Measurements from ENCODE around the gene NGB. TPM values are rescaled to one million over a fixed set of nuclear protein-coding genes. Genes with fewer than 3 reads are reported as not detected.

NGB gene
- total and polyA plus RNA-seq, 7 donors = 1.9 to 10.0 (median 9.4) TPM; not detected in 2

DNA sequence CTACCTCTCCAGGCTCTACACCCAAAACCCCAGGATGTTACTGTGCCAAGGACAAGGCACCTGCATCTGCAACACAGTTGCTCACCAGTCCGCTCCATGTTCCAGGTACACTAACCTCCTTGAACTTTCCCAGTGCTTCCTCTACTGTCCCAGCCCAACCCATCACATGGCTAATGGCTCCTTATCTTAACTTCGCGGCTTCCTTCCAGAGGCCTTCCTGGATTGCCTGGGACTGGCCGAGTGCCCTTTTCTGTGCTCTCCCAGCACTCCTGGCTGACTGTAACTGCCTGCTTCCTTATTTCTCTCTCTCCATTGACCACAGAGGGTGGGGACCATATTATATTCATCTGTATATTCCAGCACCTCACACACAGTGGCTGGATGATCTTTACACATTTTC is 28.8 kb upstream of the NGB start:
- no peak overlapping the region for H3K4me3 ChIP-seq
- DNase-seq = no peak
- H3K36me3 ChIP-seq = peaks cover 8 to 76% (median 12%) of the 10 kb centered on the region in 4 donors
- H3K9me3 ChIP-seq = no peaks in the 10 kb centered on the region
- no peaks in the 10 kb centered on the region for H3K27me3 ChIP-seq
- WGBS, 2 donors = 14 to 66% methylated on average over 4 of the region's 4 CpGs
- H3K27ac ChIP-seq = no peak overlapping the region
- intact Hi-C loops (cut with DNase I) = loop anchor here (2.0 kb wide), 1 partner anchor 17 kb away; no protein-coding TSS in a partner anchor
- TF ChIP-seq, protein P1, sequence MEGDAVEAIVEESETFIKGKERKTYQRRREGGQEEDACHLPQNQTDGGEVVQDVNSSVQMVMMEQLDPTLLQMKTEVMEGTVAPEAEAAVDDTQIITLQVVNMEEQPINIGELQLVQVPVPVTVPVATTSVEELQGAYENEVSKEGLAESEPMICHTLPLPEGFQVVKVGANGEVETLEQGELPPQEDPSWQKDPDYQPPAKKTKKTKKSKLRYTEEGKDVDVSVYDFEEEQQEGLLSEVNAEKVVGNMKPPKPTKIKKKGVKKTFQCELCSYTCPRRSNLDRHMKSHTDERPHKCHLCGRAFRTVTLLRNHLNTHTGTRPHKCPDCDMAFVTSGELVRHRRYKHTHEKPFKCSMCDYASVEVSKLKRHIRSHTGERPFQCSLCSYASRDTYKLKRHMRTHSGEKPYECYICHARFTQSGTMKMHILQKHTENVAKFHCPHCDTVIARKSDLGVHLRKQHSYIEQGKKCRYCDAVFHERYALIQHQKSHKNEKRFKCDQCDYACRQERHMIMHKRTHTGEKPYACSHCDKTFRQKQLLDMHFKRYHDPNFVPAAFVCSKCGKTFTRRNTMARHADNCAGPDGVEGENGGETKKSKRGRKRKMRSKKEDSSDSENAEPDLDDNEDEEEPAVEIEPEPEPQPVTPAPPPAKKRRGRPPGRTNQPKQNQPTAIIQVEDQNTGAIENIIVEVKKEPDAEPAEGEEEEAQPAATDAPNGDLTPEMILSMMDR (IDR thresholded peaks at IDR 0.05) = no peak
- no peak for TF ChIP-seq POLR2AphosphoS5 (IDR thresholded peaks at IDR 0.05)
- no peak for TF ChIP-seq EP300 (IDR thresholded peaks at IDR 0.05)
- no peak for TF ChIP-seq POLR2A (IDR thresholded peaks at IDR 0.05)
- peaks cover 0 to 15% (median 2%) of the 10 kb centered on the region in 4 donors for H3K4me1 ChIP-seq

DNA sequence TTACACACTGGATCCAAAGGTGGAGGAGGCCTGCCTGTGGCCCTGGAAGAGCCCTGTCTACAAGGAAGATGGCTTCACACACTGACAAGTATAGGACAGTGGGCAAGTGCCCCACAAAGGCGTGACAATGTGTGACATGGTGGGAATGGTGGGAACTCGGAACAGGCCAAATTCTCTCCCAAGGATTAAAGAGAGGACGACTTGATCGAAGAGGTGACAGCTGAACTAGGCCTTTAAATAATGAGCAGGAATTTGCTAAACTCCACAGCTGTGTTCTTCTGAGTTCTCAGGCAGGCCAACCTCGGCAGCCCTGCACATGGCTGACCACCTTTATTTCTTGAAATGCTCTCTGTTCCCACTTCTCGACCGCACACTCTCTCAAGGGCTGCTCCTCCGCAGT is 25.9 kb upstream of the NGB start:
- intact Hi-C loops (cut with DNase I) = no loop called here
- DNase-seq = no peak

DNA sequence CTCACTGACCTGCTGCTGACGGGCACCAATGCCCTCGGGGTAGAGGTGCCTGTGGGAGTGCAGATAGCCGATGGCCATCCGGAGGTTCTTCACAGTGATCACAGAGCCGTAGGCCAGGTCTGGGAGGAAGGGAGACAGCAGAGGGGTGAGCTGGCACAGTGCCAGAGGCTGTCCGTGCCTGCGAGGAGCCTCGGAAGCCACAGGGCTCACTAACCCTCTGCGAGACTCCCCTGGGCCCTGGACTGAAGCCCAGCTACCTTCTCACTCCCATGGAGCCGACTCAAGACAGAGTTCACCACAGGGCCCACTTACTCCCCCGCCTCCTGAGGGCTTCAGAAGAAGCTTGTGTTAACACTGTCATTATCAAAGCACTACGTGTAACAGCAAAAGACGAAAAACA is 25.1 kb upstream of the NGB start:
- no peak for DNase-seq
- Histone ChIP-seq H3K27me3 (no peaks in the 10 kb centered on the region), H3K4me3 (no peak overlapping the region), H3K9me3 (no peaks in the 10 kb centered on the region), H3K36me3 (peaks cover 8 to 71% (median 14%) of the 10 kb centered on the region in 4 donors), H3K27ac (no peak overlapping the region), H3K4me1 (peaks cover 0 to 1% (median under 1%) of the 10 kb centered on the region in 4 donors)
- intact Hi-C loops (cut with DNase I) = no loop called here
- 87 to 90% methylated on average over 13 of the region's 13 CpGs for WGBS, 2 donors
- TF ChIP-seq POLR2A (IDR thresholded peaks at IDR 0.05) = no peak
- no peak for TF ChIP-seq POLR2AphosphoS5 (IDR thresholded peaks at IDR 0.05)
- TF ChIP-seq, protein P1 (IDR thresholded peaks at IDR 0.05) = no peak
- TF ChIP-seq EP300 (IDR thresholded peaks at IDR 0.05) = no peak

More for the DNA sequence above, 25.9 kb upstream of the NGB start:
- Histone ChIP-seq H3K27me3 (no peaks in the 10 kb centered on the region), H3K4me3 (no peak overlapping the region), H3K36me3 (peaks cover 8 to 69% (median 14%) of the 10 kb centered on the region in 4 donors), H3K27ac (no peak overlapping the region), H3K4me1 (peaks cover 0 to 6% (median 2%) of the 10 kb centered on the region in 4 donors), H3K9me3 (no peaks in the 10 kb centered on the region)
- TF ChIP-seq POLR2A (IDR thresholded peaks at IDR 0.05) (no peak), EP300 (IDR thresholded peaks at IDR 0.05) (no peak), POLR2AphosphoS5 (IDR thresholded peaks at IDR 0.05) (no peak)
- TF ChIP-seq, protein P1 (IDR thresholded peaks at IDR 0.05) = no peak
- 92 to 94% methylated on average over 8 of the region's 8 CpGs for WGBS, 2 donors

DNA sequence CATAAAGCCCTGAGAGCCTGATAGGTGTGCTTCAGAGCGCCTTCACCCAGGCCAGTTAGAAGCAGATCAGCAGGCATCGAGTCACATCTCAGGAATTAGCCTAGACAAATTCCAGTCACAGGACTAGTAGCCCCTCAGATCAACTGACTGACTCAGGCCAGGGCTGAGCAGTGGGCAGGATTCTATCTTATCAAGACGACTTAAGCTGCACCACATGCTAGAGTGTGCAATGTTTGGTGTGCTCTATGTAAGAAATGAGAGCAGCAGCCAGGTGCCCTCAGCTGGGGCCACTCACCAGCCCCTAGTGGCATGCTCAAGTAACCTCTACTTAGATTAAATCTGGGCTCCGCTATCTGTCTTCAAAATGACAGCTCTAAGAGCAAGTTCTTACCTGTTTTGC is 19.7 kb upstream of the NGB start:
- WGBS, 2 donors = 93 to 97% methylated on average over 4 of the region's 4 CpGs
- H3K27me3 ChIP-seq = no peaks in the 10 kb centered on the region
- no peaks in the 10 kb centered on the region for H3K4me1 ChIP-seq
- no peak overlapping the region for H3K27ac ChIP-seq
- TF ChIP-seq EP300 (IDR thresholded peaks at IDR 0.05) = no peak
- no peak for TF ChIP-seq POLR2AphosphoS5 (IDR thresholded peaks at IDR 0.05)
- TF ChIP-seq POLR2A (IDR thresholded peaks at IDR 0.05) = no peak
- TF ChIP-seq, protein P1 (IDR thresholded peaks at IDR 0.05) = no peak
- no peaks in the 10 kb centered on the region for H3K9me3 ChIP-seq
- intact Hi-C loops (cut with DNase I) = no loop called here
- H3K36me3 ChIP-seq = peaks cover 5 to 77% (median 28%) of the 10 kb centered on the region in 4 donors
- no peak for DNase-seq
- H3K4me3 ChIP-seq = no peak overlapping the region

DNA sequence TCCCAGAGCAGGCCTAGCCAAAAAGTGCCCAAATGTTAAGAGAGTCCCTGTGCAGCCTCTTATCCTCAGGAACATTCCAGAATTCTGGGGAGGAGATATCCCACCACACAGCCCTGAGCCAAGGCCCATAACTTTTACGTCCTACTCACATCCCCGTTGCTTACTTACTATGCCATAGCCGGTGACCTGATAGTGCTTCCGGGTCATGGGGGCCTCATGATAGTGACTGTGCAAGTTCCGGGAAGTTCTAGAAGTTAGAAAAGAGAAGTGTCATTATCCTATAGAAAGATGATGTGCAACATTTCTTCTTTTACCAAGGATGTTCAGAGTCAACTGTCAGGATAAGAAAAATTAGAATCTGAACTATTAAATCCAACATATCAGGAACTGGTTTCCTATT is 15.6 kb upstream of the NGB start:
- no peak for DNase-seq
- H3K9me3 ChIP-seq = no peaks in the 10 kb centered on the region
- no peak overlapping the region for H3K4me3 ChIP-seq
- no peak overlapping the region for H3K27ac ChIP-seq
- intact Hi-C loops (cut with DNase I) = no loop called here
- TF ChIP-seq POLR2AphosphoS5 (IDR thresholded peaks at IDR 0.05) (no peak), EP300 (IDR thresholded peaks at IDR 0.05) (no peak), POLR2A (IDR thresholded peaks at IDR 0.05) (no peak)
- TF ChIP-seq, protein P1 (IDR thresholded peaks at IDR 0.05) = no peak
- H3K36me3 ChIP-seq = peaks cover 10 to 92% (median 51%) of the 10 kb centered on the region in 4 donors
- 94 to 96% methylated on average over 5 of the region's 5 CpGs for WGBS, 2 donors
- no peaks in the 10 kb centered on the region for H3K27me3 ChIP-seq
- H3K4me1 ChIP-seq = no peaks in the 10 kb centered on the region

All from sigmoid colon (tissue), 7 donors.